HG02938 (cell line): ENCODE measurements around the gene ASPN.

Experiments
- ATAC-seq: cut with Tn5 transposase; IDR thresholded peaks from one replicate; pipeline ENCODE4 v1.9.1; 2021; ENCODE audit warnings: mild to moderate bottlenecking, moderate library complexity; ENCODE audit not compliant: unreplicated experiment

The ASPN gene

DNA sequence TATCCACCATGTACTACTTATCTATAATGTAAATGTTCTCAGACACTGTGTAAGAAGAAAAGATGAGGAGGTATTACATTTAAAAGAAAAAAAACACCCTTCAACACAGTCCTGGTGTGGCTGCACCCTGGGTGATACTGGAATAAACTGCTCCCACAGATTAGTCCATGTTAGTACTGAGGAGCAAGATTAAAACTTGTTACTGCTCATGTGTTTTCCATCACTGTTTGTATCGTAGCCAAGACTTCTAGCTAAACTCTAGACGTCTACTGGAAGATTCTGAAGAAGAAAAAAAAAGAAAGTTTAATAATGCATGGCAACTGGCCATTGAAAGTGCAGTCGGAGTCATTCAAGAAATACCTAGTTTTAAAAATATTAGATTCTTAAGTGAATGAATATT is at the start of gene ASPN:
ASPN (minus strand) TSS at position 178 of the 400 bp plus-strand sequence.
- no peak for ATAC-seq

DNA sequence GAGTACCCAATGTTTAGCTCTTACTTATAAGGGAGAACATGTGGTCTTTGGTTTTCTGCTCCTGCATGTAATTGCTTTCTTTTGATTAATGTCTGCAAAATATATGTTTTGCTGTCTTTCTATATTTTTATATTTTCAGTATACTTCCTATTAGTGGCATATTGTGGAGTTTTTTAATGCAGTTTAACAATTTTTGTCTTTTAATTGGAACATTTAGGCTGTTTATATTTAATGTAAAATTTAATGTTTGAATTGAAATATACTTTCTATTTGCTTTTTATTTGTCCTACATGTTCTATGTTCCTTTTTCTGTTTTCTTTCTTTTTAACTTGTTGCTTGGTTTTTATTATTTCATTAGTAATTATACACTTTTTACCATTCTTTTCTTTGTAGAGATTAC is 48.6 kb upstream of the ASPN start:
- ATAC-seq: no peak

DNA sequence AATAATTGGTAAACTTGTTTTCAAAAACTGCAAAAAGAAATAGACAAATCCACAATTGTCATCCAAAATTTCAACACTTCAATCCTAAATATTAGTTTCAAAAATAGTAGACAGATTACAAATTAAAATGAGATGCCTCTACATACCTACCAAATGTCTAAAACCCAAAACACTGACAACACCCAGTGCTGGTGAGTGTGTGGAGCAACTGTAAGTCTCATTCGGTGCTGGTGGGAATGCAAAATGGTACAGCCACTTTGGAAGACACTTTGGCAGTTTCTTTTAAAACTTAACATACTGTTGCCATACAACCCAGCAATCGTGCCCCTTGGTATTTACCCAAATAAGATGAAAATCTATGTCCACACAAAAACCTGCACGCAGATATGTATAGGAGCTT is 46.8 kb upstream of the ASPN start:
- ATAC-seq: no peak

DNA sequence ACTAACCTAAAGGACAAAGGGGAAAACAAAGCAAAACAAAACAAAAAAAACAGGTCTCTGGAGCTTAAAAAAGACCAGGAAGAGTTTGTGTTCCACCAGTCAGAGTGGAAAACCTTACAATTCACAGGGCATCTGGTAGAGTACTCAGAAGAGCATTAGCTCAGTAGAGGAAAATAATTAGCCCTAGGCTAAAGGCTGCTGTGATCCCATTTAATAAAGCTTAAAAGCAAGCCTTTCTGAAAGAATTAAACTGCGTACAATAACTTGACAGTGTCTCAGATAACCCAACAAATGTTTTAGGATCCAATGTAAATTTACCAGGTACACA is 46.2 kb upstream of the ASPN start:
- ATAC-seq: no peak

DNA sequence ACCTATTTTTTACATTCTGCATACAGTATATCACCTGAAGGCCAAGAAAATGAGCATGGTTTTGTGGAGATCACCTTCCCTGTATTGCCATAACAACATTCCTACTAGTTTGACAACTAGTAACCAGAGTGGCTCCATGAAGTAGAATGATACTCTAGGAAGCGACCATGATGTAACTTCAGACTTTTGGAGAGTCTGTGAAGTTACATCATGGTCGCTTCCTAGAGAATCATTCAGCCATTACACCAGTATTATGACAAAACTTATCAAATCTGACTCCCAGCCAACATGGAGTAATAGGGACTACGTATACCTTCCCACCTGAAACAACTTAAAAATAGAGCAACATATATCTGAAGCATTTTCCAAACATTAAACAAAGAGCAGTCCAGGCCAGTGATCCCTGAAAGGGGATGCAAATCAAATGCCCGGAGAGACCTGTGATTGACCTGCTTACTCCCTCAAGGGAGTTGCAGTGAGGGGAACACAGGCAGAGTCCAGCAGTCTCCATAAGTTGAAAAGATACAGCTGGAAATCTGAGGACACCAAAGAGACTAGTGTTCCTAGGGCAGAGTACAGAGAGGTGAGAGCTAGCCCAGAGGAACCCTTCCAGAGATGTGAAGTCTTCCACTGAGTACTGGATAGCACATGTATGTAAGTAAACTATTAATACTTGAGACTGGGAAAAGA is 45.7 kb upstream of the ASPN start:
- no peak for ATAC-seq

DNA sequence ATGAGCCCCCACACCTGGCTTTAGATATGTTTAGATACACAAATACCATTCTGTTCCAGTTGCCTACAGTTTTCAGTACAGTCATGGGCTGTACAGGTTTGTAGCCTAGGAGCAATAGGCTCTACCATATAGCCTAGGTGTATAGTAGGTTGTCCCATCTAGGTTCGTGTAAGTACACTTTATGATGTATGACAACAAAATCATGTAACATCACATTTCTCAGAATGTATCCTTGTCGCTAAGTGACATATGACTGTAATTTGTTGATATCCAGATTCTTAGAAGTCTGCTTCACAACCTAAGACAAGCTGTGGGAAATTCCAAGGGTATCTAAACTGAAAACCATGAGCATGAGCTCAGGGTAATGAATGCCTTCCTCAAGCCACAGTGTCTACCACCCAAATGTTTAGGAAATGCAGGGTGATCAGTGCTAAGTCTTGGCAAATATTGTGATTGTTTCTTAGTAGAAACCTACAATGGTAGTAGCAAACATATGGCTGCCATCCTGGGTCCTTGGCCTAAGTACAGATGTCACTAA is 45.1 kb upstream of the ASPN start:
- ATAC-seq: no peak

DNA sequence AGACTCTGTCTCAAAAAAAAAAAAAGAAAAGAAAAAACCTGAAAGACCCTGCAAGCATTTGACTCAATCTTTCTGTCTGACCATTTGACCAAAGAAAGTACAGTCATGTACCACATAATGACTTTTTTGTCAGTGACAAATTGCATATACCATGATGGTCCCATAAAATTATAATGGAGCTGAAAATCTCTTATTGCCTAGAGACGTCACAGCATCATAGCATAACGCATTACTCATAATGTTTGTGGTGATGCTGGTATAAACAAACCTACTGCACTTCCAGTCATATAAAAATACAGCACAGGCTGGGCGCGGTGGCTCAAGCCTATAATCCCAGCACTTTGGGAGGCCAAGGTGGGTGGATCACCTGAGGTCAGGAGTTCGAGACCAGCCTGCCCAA is 43.0 kb upstream of the ASPN start:
- ATAC-seq: no peak

DNA sequence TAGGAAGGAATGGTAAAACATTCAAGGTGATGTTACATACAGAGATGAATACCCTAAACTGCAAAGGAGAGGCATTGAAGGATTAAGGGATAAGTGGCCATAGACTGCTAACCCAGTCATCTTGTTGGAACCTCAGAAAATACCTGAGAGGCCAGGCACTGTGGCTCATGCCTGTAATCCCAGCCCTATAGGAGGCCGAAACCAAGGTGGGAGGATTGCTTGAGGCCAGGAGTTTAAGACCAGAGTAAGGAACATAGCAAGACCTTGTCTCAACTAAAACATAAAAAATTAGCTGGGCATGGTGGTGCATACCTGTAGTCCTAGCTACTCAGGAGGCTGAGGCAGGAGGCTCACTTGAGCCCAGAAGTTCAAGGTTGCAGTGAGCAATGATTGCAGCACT is 42.6 kb upstream of the ASPN start:
- no peak for ATAC-seq

DNA sequence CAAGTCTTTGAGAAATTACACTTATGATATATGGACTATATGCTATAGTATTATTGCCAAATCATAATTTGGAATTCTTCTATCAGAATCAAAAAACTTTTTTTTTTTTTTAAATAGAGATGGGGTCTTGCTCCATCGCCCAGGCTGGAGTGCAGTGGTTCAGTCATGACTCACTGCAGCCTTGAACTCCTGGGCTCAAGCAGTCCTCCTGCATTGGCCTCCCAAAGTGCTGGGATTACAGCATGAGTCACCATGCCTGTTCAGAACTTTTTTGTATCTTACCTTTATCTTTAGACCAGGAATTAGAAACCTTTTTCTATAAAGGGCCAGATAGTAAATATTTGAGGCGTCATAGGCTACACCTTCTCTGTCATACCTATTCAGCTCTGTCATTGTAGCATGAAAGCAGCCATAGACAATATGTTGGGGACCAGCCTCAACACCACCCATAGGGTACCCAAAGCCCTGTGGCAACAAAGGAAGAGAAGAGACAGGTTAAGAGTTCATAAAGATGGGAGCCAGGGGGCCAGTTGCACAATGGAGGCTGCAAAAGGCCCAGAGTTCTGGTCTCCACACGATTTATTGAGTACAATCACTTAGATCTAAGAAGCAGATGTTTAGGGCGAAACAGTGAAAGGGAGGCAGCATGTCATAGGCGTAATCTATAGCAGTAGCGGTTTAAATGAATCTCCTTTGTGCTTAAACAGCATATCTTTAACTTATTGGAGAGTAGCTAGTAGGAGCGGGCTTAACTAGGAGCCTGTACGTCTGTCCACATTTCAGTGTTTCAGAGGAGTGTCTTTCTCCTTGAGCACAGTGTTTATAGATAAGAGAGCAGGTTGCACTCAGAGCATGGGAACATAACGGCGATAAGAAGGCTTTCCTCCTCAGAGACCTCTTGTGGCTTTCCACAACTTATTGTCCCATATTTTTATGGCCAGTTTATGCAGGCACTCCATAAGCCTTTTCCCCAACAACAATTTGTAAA is 41.0 kb upstream of the ASPN start:
- no peak for ATAC-seq

DNA sequence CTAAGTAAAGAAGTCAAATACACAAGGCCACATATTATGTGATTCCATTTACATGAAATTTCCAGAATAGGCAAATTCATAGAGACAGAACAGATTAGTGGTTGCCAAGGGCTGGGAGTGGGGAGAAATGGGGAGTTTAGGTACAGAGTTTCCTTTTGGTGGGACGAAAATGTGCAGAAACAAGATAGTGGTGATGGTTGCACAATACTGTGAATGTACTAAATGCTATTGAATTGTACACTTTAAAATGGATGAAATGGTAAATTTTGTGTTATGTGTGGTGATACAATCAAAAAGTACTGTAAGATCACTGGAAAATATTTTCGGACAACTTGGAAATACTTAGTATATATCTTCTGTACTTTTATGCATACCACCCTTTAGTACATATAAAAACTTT is 38.5 kb upstream of the ASPN start:
- no peak for ATAC-seq

DNA sequence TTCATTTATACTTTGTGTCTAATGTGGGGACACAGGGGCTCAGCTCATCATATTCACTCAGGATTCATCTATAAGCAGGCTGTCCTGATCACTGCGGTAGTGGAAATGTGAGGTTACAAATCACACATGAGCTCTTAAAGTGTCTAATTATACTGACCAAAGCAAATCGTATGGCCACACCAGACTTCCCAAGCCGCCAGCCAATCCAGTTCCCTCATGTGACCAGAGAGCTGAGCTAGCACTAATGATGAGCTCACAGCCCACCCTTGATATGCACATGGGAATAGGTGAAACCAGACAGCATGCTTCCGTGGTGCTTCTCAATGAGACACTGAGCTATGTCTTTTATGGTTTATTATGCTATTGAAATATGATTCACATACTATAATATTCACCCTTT is 35.9 kb upstream of the ASPN start:
- no peak for ATAC-seq

DNA sequence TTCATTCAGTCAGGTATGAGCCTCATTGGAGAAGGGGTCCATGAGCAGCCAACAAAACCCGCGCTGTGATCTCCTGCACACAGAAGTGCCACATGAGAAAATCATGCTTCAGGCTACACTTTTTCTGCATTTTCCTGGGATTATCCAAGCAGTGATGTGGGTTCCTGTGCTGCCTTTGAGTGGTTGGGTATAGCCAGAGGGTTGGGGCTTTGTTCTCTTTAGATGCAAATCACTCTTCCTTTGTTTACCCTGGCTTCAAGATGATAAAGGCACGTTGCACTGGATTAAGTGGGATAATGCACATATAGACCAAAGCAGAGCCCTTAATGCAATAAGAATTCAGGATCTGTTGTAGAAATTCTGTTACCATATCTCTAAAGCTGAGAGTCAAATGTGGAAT is 34.7 kb upstream of the ASPN start:
- ATAC-seq: no peak

DNA sequence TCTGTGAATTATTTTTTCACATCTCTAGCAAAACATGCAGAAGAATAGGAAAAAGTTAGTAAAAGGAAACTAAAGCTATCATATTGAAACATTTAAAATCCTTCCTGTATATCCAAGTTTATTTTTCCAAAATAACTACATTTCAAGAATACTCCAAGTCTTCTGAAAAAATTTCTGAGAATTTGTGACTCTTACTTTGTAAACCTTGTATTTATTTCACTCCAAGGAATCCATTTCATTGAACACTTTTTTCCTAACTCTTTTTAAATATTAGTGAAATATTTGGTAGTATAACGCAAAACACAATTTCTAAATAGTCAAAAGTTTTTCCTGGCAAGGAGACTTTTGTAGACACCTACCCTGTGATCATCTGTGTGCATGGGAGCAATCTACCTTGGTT is 34.2 kb upstream of the ASPN start:
- ATAC-seq: no peak

DNA sequence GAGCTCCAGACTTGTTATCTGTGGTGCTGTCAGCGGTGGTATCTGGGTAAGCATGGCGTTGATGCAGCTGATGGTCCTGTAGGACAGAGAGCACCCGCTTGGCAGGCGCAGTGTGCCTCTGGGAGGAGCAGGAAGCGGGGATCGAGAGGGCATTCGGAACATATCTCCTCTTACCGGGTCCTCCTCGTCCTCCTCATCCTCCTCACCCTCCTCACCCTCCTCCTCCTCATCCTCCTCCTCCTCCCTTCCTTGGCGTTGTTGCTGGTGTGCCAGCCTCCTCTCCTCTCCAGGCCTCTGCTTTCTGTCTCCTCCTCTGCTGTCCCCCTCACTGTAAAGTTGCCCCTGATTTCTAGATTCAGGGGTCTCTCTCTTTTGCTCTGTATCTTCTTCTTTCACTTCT is 32.3 kb upstream of the ASPN start:
- no peak for ATAC-seq

DNA sequence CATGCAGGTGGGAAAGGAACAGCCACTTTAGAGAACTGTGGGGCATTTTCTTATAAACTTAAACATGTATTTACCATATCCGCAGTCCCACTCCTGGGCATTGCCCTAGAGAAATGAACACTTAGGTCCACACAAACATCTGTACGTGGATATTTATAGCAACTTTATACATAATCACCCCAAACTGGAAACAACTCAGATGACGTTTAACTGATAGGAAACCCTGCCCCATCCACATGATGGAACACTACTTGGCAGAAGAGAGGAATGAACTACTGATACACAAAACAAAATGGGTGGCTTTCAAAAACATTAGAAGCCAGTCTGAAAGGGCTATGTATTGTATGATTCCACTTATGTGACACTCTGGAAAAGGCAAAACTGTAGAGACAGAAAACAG is 31.0 kb upstream of the ASPN start:
- no peak for ATAC-seq

DNA sequence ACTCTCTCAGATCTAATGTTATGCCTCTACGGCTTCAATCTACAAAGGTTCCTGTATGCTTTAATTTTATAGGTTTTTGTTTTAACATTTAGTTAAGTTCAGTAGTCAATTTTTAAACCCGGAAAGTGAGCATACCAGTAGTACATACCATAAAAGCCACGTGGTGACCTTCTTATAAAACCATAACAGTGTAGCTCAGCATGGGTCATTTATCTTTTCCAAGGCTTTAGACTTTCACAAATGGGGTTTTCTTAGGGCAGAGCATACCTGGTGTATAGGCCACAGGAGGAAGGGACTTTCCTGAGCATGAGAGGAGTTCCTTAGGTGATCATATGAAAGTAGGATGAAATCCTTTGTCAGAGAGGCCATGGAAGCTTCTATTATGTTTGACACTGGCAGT is 30.3 kb upstream of the ASPN start:
- no peak for ATAC-seq

DNA sequence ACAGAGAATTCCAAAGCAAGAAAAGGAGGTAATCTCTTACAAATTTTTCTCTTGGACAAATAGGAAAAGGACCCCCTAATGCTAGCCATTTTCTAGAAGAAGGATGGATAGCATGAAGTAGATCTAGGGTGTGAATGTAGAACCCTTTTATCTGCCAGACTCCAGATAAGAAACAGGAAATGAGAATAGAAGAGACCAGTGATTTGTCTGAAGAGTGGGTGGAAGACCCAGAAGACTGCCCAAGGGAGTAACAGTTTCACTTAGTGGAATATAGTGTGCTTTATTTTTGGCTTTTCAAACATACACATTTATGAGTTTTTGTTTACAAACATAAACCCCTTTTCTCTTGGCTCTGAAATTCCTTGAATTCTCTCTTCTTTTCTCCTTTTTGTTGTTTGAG is 28.4 kb upstream of the ASPN start:
- ATAC-seq: no peak

DNA sequence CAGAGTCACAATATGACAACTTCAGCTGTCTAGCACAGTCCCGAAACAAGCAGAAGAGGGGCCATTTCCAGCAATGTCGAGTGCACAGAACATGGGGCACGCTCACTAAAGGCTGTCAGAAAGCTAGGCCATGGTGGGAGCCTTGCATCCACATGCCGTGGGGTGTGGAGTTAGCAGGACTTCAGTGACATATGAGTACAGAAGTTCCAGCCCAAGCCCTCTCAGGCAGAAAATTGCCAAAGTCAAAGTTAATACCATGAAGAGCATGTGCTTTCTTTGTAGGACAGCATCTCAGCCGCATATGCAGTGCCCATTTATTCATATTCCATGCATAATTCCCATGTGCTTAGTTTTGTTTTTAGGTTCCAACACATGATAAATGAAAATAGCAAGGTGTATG is 26.7 kb upstream of the ASPN start:
- no peak for ATAC-seq

DNA sequence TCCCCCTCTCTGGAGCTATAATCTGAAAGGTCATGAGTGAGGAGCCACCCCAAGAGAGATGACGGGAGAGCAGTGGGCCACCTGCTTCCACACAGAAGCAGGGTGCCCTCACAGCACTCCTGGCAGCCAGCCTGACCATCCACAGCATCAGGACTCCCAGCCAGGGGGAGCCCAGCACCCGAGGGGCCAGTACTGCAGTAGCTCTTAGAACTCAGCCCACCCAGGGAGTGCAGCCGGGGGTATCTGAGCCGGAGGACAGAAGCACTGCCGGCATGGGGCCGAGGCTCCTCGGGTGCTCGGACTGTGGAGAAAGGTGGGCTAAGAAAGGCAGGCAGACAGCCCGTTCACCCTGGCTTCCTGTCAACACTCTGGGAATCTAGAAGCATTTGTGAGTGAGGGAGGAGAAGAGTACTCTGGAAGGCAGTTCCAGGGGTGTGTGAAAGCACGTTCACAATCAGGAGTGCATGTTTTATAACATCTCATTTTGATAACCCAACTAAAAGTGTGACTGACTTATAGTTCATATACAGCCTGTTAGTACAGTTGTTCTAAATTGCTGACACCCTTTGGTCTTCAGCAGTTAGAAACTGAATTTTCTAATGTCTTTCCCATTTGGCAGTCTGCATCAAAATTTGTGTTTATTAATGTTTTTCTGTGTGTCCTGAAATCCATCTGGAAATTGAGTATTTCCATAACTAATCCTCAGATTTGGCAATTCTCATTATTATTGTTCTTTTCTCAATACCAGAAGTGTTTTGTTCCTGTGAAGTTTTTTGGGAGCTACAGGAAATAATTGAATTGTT is 25.9 kb upstream of the ASPN start:
- no peak for ATAC-seq

DNA sequence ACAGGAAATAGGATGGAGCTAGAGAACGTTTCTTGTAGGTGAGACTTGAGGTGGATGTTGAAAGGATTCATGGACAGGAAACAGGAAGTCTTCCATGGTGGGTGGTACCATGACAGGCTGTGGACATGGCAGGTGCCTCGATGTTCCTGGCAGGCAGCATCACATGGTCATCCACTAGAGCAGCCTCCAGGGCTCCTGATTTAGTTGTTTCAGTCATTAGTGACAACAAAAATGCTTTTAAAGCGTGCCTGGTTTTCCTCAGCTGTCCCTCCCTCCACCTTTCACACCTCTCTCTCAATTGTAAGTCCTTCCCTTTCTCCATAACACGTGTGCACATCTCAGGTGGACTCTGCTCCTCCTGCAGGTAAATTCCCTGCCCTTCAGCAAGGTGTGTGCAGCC is 25.2 kb upstream of the ASPN start:
- no peak for ATAC-seq

DNA sequence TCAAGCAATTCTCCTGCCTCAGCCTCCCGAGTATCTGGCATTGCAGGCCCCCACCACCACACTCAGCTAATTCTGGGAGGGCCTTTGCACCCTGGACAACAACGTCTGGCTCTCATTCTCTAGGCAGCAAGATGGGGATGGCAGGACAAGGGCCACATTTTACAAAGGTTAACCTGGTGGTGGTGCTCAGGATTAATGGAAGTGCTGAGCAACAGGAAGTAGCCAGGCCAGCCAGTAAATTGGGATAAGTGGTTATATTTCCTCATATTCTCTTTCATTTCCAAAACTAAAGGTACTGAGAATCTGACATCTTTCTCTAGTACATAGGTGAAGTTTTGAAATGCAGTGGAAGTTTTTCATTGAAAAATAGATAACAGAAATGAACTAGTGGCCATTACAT is 24.7 kb upstream of the ASPN start:
- no peak for ATAC-seq
